Measurements from ENCODE around the gene SLC9C2. TPM values are rescaled to one million over a fixed set of nuclear protein-coding genes. Genes with fewer than 3 reads are reported as not detected.

SLC9C2 gene
- total RNA-seq, 1 donor from 2014 or later: 0.54 TPM

DNA sequence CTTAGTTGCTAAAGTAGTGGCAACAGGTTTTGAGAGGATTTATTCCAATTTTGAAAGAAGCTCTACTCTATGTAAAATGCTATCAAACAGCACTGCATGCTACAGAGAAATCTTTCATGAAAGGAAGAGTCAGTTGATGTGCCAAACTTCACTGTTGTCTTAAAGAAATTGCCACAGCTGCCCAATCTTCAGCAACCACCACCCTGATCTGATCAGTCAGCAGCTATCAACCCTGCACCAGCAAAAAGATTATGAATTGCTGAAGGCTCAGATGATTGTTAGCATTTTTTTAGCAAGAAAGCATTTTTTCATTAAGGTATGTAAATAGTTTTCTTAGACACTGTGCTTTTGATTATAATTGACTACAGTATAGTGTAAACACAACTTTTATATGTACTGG is 49.6 kb downstream of the SLC9C2 start:
- Histone ChIP-seq H3K27ac (ENCODE audit: low read depth, low read length) (no peak overlapping the region), H3K4me3 (ENCODE audit: insufficient read depth, low read depth, low read length) (no peak overlapping the region), H3K79me2 (ENCODE audit: insufficient read depth, low read length) (no peaks in the 10 kb centered on the region), H3K9ac (ENCODE audit: low read length) (no peak overlapping the region), H4K20me1 (ENCODE audit: insufficient read depth, low read length) (no peaks in the 10 kb centered on the region), H3K36me3 (ENCODE audit: insufficient read depth, low read length) (no peaks in the 10 kb centered on the region), H3K27me3 (ENCODE audit: insufficient read depth, low read length) (no peaks in the 10 kb centered on the region), H3K9me3 (ENCODE audit: insufficient read depth, low read depth, low read length) (no peaks in the 10 kb centered on the region), H3K4me1 (ENCODE audit: insufficient read depth, low read length) (no peaks in the 10 kb centered on the region), H3K4me2 (ENCODE audit: low read length) (no peak overlapping the region), H2AFZ (ENCODE audit: low read depth, low read length) (no peak overlapping the region)
- Mint-ChIP-seq H3K4me1 (ENCODE audit: low read depth, unreplicated experiment) (peaks cover 2% of the 10 kb centered on the region), H3K4me3 (ENCODE audit: unreplicated experiment) (no peak overlapping the region), H3K27ac (ENCODE audit: unreplicated experiment) (no peak overlapping the region), H3K36me3 (ENCODE audit: low read depth, unreplicated experiment) (no peaks in the 10 kb centered on the region), H3K9me3 (ENCODE audit: unreplicated experiment) (no peaks in the 10 kb centered on the region), H3K27me3 (ENCODE audit: low read depth, unreplicated experiment) (no peaks in the 10 kb centered on the region)
- FAIRE-seq (no peak), DNase-seq (ENCODE audit: low read depth) (no peak)
- TF ChIP-seq, protein P1, sequence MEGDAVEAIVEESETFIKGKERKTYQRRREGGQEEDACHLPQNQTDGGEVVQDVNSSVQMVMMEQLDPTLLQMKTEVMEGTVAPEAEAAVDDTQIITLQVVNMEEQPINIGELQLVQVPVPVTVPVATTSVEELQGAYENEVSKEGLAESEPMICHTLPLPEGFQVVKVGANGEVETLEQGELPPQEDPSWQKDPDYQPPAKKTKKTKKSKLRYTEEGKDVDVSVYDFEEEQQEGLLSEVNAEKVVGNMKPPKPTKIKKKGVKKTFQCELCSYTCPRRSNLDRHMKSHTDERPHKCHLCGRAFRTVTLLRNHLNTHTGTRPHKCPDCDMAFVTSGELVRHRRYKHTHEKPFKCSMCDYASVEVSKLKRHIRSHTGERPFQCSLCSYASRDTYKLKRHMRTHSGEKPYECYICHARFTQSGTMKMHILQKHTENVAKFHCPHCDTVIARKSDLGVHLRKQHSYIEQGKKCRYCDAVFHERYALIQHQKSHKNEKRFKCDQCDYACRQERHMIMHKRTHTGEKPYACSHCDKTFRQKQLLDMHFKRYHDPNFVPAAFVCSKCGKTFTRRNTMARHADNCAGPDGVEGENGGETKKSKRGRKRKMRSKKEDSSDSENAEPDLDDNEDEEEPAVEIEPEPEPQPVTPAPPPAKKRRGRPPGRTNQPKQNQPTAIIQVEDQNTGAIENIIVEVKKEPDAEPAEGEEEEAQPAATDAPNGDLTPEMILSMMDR (IDR thresholded peaks at IDR 0.05; ENCODE audit: insufficient read depth, low read depth, low read length): no peak
- TF ChIP-seq EZH2 (IDR thresholded peaks at IDR 0.05; ENCODE audit: insufficient read depth, low read length): no peak

DNA sequence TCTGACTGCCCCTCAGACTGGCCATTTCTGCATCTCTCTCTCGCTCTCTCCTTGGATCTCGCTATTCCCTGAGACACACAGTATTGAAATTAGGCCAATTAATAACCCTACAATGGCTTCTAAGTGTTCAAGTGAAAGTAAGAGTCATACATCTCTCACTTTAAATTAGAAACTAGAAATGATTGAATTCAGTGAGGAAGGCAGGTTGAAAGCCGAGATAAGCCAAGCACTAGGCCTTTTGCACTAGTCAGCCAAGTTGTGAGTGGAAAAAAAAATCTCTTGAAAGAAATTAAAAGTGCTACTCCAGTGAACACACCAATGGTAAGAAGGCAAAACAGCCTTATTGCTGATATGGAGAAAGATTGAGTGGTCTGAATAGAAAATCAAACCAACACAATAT is 51.2 kb downstream of the SLC9C2 start:
- Histone ChIP-seq H3K27me3 (ENCODE audit: insufficient read depth, low read length) (no peaks in the 10 kb centered on the region), H3K4me3 (ENCODE audit: insufficient read depth, low read depth, low read length) (no peak overlapping the region), H4K20me1 (ENCODE audit: insufficient read depth, low read length) (no peaks in the 10 kb centered on the region), H3K9me3 (ENCODE audit: insufficient read depth, low read depth, low read length) (no peaks in the 10 kb centered on the region), H3K27ac (ENCODE audit: low read depth, low read length) (no peak overlapping the region), H3K36me3 (ENCODE audit: insufficient read depth, low read length) (no peaks in the 10 kb centered on the region), H2AFZ (ENCODE audit: low read depth, low read length) (no peak overlapping the region), H3K9ac (ENCODE audit: low read length) (no peak overlapping the region), H3K79me2 (ENCODE audit: insufficient read depth, low read length) (no peaks in the 10 kb centered on the region), H3K4me1 (ENCODE audit: insufficient read depth, low read length) (no peaks in the 10 kb centered on the region), H3K4me2 (ENCODE audit: low read length) (no peak overlapping the region)
- Mint-ChIP-seq H3K4me1 (ENCODE audit: low read depth, unreplicated experiment) (peaks cover 2% of the 10 kb centered on the region), H3K4me3 (ENCODE audit: unreplicated experiment) (no peak overlapping the region), H3K9me3 (ENCODE audit: unreplicated experiment) (no peaks in the 10 kb centered on the region), H3K36me3 (ENCODE audit: low read depth, unreplicated experiment) (no peaks in the 10 kb centered on the region), H3K27ac (ENCODE audit: unreplicated experiment) (no peak overlapping the region), H3K27me3 (ENCODE audit: low read depth, unreplicated experiment) (no peaks in the 10 kb centered on the region)
- DNase-seq (ENCODE audit: low read depth) (no peak), FAIRE-seq (no peak)
- no peak for TF ChIP-seq EZH2 (IDR thresholded peaks at IDR 0.05; ENCODE audit: insufficient read depth, low read length)
- TF ChIP-seq, protein P1 (IDR thresholded peaks at IDR 0.05; ENCODE audit: insufficient read depth, low read depth, low read length): no peak

DNA sequence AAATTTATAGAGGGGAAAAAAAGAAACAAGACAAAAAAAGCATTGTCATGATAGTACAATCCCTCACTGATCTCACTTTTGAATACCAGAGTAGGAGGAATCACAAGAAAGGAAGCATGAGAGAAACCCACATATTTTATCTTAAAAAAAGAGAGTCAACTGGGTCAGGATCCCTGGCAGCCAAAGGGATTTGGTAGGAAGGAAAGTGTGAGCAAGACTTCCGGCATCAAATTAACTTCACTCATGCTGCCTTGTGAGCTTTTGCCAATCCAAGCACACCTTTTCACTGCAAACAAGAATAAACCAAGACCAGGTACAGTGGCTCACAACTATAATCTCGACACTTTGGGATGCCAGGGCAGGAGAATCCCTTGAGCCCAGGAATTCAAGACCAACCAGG is 53.1 kb downstream of the SLC9C2 start:
- Histone ChIP-seq H3K4me3 (ENCODE audit: insufficient read depth, low read depth, low read length) (no peak overlapping the region), H3K9ac (ENCODE audit: low read length) (no peak overlapping the region), H3K27me3 (ENCODE audit: insufficient read depth, low read length) (no peaks in the 10 kb centered on the region), H3K9me3 (ENCODE audit: insufficient read depth, low read depth, low read length) (no peaks in the 10 kb centered on the region), H3K4me2 (ENCODE audit: low read length) (no peak overlapping the region), H3K4me1 (ENCODE audit: insufficient read depth, low read length) (no peaks in the 10 kb centered on the region), H3K79me2 (ENCODE audit: insufficient read depth, low read length) (no peaks in the 10 kb centered on the region), H3K27ac (ENCODE audit: low read depth, low read length) (no peak overlapping the region), H4K20me1 (ENCODE audit: insufficient read depth, low read length) (no peaks in the 10 kb centered on the region), H2AFZ (ENCODE audit: low read depth, low read length) (no peak overlapping the region), H3K36me3 (ENCODE audit: insufficient read depth, low read length) (no peaks in the 10 kb centered on the region)
- DNase-seq (ENCODE audit: low read depth): no peak
- Mint-ChIP-seq H3K27ac (ENCODE audit: unreplicated experiment) (no peak overlapping the region), H3K27me3 (ENCODE audit: low read depth, unreplicated experiment) (no peaks in the 10 kb centered on the region), H3K36me3 (ENCODE audit: low read depth, unreplicated experiment) (no peaks in the 10 kb centered on the region), H3K9me3 (ENCODE audit: unreplicated experiment) (no peaks in the 10 kb centered on the region), H3K4me3 (ENCODE audit: unreplicated experiment) (no peak overlapping the region), H3K4me1 (ENCODE audit: low read depth, unreplicated experiment) (no peaks in the 10 kb centered on the region)
- TF ChIP-seq, protein P1 (IDR thresholded peaks at IDR 0.05; ENCODE audit: insufficient read depth, low read depth, low read length): no peak
- TF ChIP-seq EZH2 (IDR thresholded peaks at IDR 0.05; ENCODE audit: insufficient read depth, low read length): no peak
- FAIRE-seq: no peak

Data from astrocyte (in vitro differentiated cells and primary cell).